ENCODE measurements around the gene STIP1. TPM values are rescaled to one million over a fixed set of nuclear protein-coding genes. Genes with fewer than 3 reads are reported as not detected.

Gene STIP1
- total RNA-seq, 1 experiment from 2014 or later, result 336 TPM

DNA sequence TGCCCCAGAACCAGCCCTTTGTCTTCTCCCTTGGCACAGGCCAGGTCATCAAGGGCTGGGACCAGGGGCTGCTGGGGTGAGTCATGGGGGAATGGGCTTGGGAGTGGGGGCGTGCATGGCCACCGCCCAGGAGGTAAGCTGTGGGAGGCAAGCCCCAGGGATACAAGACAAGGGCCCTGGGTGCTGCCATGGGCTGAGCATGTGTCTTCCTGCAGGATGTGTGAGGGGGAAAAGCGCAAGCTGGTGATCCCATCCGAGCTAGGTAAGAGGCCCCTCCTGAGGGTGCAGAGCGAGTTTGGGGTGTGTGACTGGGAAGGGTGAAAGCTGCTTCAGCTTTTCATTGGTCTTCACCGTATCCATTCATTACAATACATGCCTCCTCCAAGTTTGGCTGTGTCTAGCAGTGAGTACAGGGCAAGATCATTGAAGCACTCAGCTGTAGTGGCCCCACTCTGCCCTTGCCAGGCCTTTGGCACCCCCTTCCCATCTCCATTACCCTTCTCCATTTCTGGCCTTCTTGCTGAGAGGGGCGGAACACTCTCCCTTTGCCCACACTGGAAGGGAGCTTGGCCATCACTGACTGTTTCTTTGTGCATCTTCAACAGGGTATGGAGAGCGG lies 57.4 kb downstream of the STIP1 start:
- H3K36me3 ChIP-seq (ENCODE audit: control insufficient read depth in 1 of 2, insufficient read depth in 2 of 2, low read length in 2 of 2), result peaks cover 0 to 12% of the 10 kb centered on the region in 2 experiments; a peak in 1 of 4 replicates
- DNase-seq (ENCODE audit: low read depth, low spot score) (no peak), ATAC-seq (no peak)
- ChIA-PET CTCF (interaction anchor here (1.2 to 1.9 kb wide), 3 partner anchors 88 to 112 kb away, joined by 3 to 4 read pairs (median 3); no protein-coding TSS in a partner anchor), POLR2A (interaction anchor here (2.0 to 4.6 kb wide), 2 partner anchors 9 to 27 kb away, joined by 8 to 29 read pairs; no protein-coding TSS in a partner anchor), RAD21 (ENCODE audit: low non-redundant PET in 1 of 2, low total read pairs in 2 of 2, uncharacterized antibody in 2 of 2, unreplicated experiment in 2 of 2) (no interaction called here)
- peak overlapping the region; percentile 70 to 91; a peak in 3 of 4 replicates for H3K4me3 ChIP-seq (replicated peaks in 1 of 2; ENCODE audit: low read depth in 1 of 2, low read length in 2 of 2)
- H3K4me1 ChIP-seq (ENCODE audit: control insufficient read depth in 1 of 2, insufficient read depth in 2 of 2, low read length in 2 of 2), result peaks cover 39 to 75% of the 10 kb centered on the region in 2 experiments
- TF ChIP-seq YY1 (IDR thresholded peaks at IDR 0.05; ENCODE audit: extremely low read depth, insufficient replicate concordance, low read depth, low read length), result no peak
- TF ChIP-seq, protein P1, sequence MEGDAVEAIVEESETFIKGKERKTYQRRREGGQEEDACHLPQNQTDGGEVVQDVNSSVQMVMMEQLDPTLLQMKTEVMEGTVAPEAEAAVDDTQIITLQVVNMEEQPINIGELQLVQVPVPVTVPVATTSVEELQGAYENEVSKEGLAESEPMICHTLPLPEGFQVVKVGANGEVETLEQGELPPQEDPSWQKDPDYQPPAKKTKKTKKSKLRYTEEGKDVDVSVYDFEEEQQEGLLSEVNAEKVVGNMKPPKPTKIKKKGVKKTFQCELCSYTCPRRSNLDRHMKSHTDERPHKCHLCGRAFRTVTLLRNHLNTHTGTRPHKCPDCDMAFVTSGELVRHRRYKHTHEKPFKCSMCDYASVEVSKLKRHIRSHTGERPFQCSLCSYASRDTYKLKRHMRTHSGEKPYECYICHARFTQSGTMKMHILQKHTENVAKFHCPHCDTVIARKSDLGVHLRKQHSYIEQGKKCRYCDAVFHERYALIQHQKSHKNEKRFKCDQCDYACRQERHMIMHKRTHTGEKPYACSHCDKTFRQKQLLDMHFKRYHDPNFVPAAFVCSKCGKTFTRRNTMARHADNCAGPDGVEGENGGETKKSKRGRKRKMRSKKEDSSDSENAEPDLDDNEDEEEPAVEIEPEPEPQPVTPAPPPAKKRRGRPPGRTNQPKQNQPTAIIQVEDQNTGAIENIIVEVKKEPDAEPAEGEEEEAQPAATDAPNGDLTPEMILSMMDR (IDR thresholded peaks at IDR 0.05 in 2 of 3, conservative IDR thresholded peaks at IDR 0.05 in 1 of 3; ENCODE audit: borderline replicate concordance in 1 of 3, insufficient read depth in 1 of 3, low read depth in 2 of 3, low read length in 2 of 3), result no peak
- no peak for TF ChIP-seq FOSL1 (IDR thresholded peaks at IDR 0.05; ENCODE audit: low read depth)
- TF ChIP-seq, protein P2, sequence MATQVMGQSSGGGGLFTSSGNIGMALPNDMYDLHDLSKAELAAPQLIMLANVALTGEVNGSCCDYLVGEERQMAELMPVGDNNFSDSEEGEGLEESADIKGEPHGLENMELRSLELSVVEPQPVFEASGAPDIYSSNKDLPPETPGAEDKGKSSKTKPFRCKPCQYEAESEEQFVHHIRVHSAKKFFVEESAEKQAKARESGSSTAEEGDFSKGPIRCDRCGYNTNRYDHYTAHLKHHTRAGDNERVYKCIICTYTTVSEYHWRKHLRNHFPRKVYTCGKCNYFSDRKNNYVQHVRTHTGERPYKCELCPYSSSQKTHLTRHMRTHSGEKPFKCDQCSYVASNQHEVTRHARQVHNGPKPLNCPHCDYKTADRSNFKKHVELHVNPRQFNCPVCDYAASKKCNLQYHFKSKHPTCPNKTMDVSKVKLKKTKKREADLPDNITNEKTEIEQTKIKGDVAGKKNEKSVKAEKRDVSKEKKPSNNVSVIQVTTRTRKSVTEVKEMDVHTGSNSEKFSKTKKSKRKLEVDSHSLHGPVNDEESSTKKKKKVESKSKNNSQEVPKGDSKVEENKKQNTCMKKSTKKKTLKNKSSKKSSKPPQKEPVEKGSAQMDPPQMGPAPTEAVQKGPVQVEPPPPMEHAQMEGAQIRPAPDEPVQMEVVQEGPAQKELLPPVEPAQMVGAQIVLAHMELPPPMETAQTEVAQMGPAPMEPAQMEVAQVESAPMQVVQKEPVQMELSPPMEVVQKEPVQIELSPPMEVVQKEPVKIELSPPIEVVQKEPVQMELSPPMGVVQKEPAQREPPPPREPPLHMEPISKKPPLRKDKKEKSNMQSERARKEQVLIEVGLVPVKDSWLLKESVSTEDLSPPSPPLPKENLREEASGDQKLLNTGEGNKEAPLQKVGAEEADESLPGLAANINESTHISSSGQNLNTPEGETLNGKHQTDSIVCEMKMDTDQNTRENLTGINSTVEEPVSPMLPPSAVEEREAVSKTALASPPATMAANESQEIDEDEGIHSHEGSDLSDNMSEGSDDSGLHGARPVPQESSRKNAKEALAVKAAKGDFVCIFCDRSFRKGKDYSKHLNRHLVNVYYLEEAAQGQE (IDR thresholded peaks at IDR 0.05; ENCODE audit: low read depth), result no peak
- peak; percentile 24; the same call in 1 of the 2 replicates for TF ChIP-seq POLR2AphosphoS5 (IDR thresholded peaks at IDR 0.05; ENCODE audit: low read depth, low read length)
- no peak for TF ChIP-seq CBX3 (IDR thresholded peaks at IDR 0.05; ENCODE audit: low read depth)
- no peak for TF ChIP-seq SP1 (IDR thresholded peaks at IDR 0.05; ENCODE audit: low read depth)
- TF ChIP-seq EZH2phosphoT487 (IDR thresholded peaks at IDR 0.05; ENCODE audit: borderline replicate concordance), result no peak
- H3K9ac ChIP-seq (ENCODE audit: low read length), result peak overlapping the region; percentile 99
- no peaks in the 10 kb centered on the region for H3K27me3 ChIP-seq (ENCODE audit: insufficient read depth, low read length)
- H3K79me2 ChIP-seq (ENCODE audit: insufficient read depth, low read length), result peaks cover 48% of the 10 kb centered on the region
- no TSS peak for BruUV-seq (replicated peaks)
- no peak overlapping the region for H2AFZ ChIP-seq (ENCODE audit: low read depth, low read length, poor library complexity, severe bottlenecking)
- peak overlapping the region; percentile 84 for H3K4me2 ChIP-seq (ENCODE audit: low read length)
- H3K9me2 ChIP-seq (ENCODE audit: insufficient read depth), result no peaks in the 10 kb centered on the region
- peak overlapping the region; percentile 88 for H3K27ac ChIP-seq (ENCODE audit: low read depth, low read length)
- no peaks in the 10 kb centered on the region for H3K9me3 ChIP-seq (ENCODE audit: control insufficient read depth in 1 of 2, insufficient read depth in 1 of 2, low read depth in 1 of 2, low read length in 2 of 2)
- no peaks in the 10 kb centered on the region for H4K20me1 ChIP-seq (ENCODE audit: insufficient read depth)
- intact Hi-C loops (cut with micrococcal nuclease), result no loop called here

Data from HCT116 (cell line).